Measurements from ENCODE around the gene PPM1N.

PPM1N gene

DNA sequence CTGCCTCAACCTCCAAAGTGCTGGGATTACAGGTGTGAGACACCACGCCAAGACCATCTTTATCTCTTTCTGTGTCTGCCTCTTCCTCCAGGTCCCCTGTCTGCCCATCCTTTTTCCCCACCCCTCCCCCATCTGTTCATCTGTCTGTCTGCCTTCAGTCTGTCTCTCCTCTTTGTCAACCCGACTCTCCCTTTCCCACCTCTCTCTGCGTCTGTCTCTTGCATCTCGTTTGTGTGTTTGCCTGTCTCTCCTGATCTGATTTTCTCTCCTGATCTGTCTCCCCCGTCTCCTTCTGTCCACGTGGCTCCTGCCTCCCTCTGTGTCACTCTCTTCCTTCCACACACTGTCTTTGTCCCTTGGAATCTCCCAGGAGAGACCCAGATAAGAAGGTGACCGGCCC, 19.0 kb downstream of the PPM1N start:
- Histone ChIP-seq H3K36me3 (peaks cover 41 to 65% (median 51%) of the 10 kb centered on the region in 3 donors), H3K4me1 (peaks cover 0 to 34% (median 24%) of the 10 kb centered on the region in 4 donors), H3K27me3 (no peaks in the 10 kb centered on the region), H3K9me3 (no peaks in the 10 kb centered on the region), H3K27ac (no peak overlapping the region), H3K4me3 (no peak overlapping the region)
- intact Hi-C loops (cut with DNase I; ENCODE audit: low total_unique reads) = no loop called here
- TF ChIP-seq, protein P1, sequence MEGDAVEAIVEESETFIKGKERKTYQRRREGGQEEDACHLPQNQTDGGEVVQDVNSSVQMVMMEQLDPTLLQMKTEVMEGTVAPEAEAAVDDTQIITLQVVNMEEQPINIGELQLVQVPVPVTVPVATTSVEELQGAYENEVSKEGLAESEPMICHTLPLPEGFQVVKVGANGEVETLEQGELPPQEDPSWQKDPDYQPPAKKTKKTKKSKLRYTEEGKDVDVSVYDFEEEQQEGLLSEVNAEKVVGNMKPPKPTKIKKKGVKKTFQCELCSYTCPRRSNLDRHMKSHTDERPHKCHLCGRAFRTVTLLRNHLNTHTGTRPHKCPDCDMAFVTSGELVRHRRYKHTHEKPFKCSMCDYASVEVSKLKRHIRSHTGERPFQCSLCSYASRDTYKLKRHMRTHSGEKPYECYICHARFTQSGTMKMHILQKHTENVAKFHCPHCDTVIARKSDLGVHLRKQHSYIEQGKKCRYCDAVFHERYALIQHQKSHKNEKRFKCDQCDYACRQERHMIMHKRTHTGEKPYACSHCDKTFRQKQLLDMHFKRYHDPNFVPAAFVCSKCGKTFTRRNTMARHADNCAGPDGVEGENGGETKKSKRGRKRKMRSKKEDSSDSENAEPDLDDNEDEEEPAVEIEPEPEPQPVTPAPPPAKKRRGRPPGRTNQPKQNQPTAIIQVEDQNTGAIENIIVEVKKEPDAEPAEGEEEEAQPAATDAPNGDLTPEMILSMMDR (IDR thresholded peaks at IDR 0.05) = no peak
- DNase-seq = no peak

DNA sequence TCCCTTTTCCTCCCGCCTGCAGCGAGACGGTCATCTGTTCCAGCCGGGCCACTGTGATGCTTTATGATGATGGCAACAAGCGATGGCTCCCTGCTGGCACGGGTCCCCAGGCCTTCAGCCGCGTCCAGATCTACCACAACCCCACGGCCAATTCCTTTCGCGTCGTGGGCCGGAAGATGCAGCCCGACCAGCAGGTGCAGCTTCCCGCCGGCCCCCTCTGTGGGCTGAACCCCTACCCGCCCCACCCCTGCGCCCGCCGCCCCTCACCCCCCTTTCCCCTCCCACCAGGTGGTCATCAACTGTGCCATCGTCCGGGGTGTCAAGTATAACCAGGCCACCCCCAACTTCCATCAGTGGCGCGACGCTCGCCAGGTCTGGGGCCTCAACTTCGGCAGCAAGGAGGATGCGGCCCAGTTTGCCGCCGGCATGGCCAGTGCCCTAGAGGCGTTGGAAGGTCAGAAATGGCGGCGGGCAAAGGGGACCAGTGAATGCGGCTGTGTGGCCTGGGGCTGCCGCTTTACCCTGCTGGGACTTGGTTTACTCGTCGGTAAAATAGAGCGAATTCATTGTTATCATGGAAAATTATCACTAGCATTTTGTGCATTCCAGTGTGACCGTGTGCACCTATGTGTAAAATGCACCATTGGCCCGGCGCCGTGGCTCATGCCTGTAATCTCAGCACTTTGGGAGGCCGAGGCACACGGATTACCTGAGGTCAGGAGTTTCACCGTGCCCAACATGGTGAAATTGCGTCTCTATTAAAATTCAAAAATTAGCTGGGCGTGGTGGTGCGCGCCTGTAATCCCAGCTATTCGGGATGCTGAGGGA, 19.6 kb downstream of the PPM1N start:
- Histone ChIP-seq H3K27ac (no peak overlapping the region), H3K36me3 (peaks cover 47 to 71% (median 57%) of the 10 kb centered on the region in 3 donors)

DNA sequence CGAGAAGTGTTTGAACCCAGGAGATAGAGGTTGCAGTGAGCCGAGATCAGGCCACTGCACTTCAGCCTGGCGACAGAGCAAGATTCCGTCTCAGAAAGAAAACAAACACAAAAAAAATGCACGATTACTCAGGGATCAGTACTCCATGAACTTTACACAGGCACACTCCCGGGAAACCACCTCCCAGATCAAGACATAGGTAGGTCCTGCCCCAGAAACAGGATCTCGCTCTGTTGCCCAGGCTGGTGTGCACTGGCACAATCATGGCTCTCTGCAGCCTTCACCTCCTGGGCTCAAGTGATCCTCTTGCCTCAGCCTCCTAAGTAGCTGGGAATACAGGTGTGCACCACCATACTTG, 20.2 kb downstream of the PPM1N start:
- H3K4me1 ChIP-seq = peaks cover 0 to 25% (median 20%) of the 10 kb centered on the region in 4 donors
- no peaks in the 10 kb centered on the region for H3K9me3 ChIP-seq
- intact Hi-C loops (cut with DNase I; ENCODE audit: low total_unique reads) = no loop called here
- no peaks in the 10 kb centered on the region for H3K27me3 ChIP-seq
- DNase-seq = no peak
- peaks cover 48 to 76% (median 57%) of the 10 kb centered on the region in 3 donors for H3K36me3 ChIP-seq
- no peak overlapping the region for H3K27ac ChIP-seq
- TF ChIP-seq, protein P1 (IDR thresholded peaks at IDR 0.05) = no peak
- H3K4me3 ChIP-seq = no peak overlapping the region

More for the DNA sequence above, 19.6 kb downstream of the PPM1N start:
- DNase-seq = no peak
- H3K9me3 ChIP-seq = no peaks in the 10 kb centered on the region
- H3K27me3 ChIP-seq = no peaks in the 10 kb centered on the region
- H3K4me1 ChIP-seq = peaks cover 0 to 28% (median 22%) of the 10 kb centered on the region in 4 donors
- no peak overlapping the region for H3K4me3 ChIP-seq
- intact Hi-C loops (cut with DNase I; ENCODE audit: low total_unique reads) = no loop called here
- TF ChIP-seq, protein P1 (IDR thresholded peaks at IDR 0.05) = no peak

DNA sequence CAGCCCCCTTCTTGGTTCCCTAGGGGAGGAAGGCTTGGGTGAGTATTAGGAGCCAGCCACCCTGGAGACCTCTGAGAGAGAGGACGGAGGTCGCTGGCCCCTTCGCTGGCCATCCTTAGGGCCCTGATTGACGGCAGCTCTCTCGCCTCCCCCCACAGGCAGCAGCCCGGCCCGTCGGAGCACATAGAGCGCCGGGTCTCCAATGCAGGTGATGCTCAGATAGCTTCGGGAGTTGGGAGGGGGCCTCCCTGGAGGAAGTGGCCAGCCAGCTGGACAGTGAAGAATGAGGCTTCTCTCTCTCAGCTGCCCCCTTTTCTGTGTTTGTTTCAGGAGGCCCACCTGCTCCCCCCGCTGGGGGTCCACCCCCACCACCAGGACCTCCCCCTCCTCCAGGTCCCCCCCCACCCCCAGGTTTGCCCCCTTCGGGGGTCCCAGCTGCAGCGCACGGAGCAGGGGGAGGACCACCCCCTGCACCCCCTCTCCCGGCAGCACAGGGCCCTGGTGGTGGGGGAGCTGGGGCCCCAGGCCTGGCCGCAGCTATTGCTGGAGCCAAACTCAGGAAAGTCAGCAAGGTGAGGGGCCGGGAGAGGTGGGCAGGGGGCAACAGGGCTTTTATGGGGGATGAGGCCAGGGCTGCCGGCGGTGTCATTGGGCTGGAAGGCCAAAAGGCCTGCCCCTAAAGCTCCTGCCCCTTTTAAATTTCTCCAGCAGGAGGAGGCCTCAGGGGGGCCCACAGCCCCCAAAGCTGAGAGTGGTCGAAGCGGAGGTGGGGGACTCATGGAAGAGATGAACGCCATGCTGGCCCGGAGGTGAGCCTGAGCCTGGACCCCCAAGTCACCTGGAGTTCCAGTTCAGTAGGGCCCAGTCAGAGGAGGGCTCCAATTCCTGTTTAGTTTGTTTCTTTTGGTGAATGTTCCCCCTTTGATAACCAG, 24.0 kb downstream of the PPM1N start:
- Histone ChIP-seq H3K4me3 (no peak overlapping the region), H3K27ac (peak overlapping the region in 1 of 2 donors; percentile 12), H3K27me3 (no peaks in the 10 kb centered on the region), H3K4me1 (peaks cover 0 to 15% (median 0%) of the 10 kb centered on the region in 4 donors), H3K9me3 (no peaks in the 10 kb centered on the region), H3K36me3 (peaks cover 77 to 95% (median 78%) of the 10 kb centered on the region in 3 donors)
- intact Hi-C loops (cut with DNase I; ENCODE audit: low total_unique reads) = loop anchor here (2.0 kb wide), 1 partner anchor 121 kb away; no protein-coding TSS in a partner anchor
- TF ChIP-seq, protein P1 (IDR thresholded peaks at IDR 0.05) = no peak
- DNase-seq = no peak

DNA sequence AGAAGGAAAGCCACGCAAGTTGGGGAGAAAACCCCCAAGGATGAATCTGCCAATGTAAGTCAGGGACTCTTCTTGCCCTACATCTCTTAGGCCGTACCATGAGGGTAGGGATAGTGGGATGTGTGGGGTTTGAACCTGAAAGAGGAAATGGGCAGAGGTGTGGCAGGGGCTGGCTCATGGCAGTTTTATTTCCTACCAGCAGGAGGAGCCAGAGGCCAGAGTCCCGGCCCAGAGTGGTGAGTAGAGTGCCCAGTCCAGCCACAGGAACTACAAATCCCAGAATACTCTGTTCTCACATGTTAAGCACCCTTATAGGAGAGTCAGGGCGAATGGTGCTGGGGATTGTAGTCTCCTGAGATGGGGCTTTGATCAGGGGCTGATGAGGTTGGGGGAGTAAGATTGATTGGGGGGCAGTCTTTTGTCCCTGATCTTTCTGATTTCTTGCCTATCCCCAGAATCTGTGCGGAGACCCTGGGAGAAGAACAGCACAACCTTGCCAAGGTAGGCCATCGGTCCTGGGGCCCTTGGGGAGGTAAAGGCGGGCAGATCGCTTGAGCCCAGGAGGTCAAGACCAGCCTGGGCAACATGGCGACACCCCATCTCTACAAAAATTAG, 25.5 kb downstream of the PPM1N start:
- Histone ChIP-seq H3K27ac (peak overlapping the region; percentile 9 to 24), H3K9me3 (no peaks in the 10 kb centered on the region), H3K36me3 (peaks cover 62 to 81% (median 68%) of the 10 kb centered on the region in 3 donors), H3K4me1 (peaks cover 0 to 22% (median 8%) of the 10 kb centered on the region in 4 donors), H3K27me3 (no peaks in the 10 kb centered on the region), H3K4me3 (no peak overlapping the region)
- TF ChIP-seq, protein P1 (IDR thresholded peaks at IDR 0.05) = peak; percentile 86 to 92
- DNase-seq = peak; percentile 77 to 88
- intact Hi-C loops (cut with DNase I; ENCODE audit: low total_unique reads) = loop anchor here (2.0 kb wide), 1 partner anchor 119 kb away; no protein-coding TSS in a partner anchor

Data from tibial artery (tissue), 4 donors.